Mucosa of stomach (tissue), 1 donor: ENCODE measurements around the gene IGFL1.
"Not testable (repeated sequence)": the region's sequence is repeated elsewhere in the genome, so short reads cannot be mapped to it uniquely, and the experiment has no call there.

Experiments
- H3K27me3 ChIP-seq: one replicate; pipeline ENCODE4 v1.7.0; 2013; ENCODE audit warnings: mild to moderate bottlenecking, low read length; ENCODE audit not compliant: control insufficient read depth, insufficient read depth
- H3K36me3 ChIP-seq: one replicate; pipeline ENCODE4 v1.7.0; 2013; ENCODE audit warnings: low read length; ENCODE audit not compliant: control insufficient read depth, insufficient read depth
- H3K4me1 ChIP-seq: one replicate; pipeline ENCODE4 v1.7.0; 2013; ENCODE audit warnings: mild to moderate bottlenecking, low read length; ENCODE audit not compliant: control insufficient read depth, insufficient read depth
- H3K4me3 ChIP-seq: one replicate; pipeline ENCODE4 v1.7.0; 2013; ENCODE audit warnings: low read length
- H3K9ac ChIP-seq: one replicate; pipeline ENCODE4 v1.7.0; 2013; ENCODE audit warnings: mild to moderate bottlenecking, low read length, moderate library complexity
- H3K9me3 ChIP-seq: one replicate; pipeline ENCODE4 v1.7.0; 2013; ENCODE audit warnings: mild to moderate bottlenecking, low read length, moderate library complexity; ENCODE audit not compliant: control insufficient read depth
- donor health status: Pancreatic carcinoma.

IGFL1 gene

GRCh38 chr19:46217476-46217875 is 12.1 kb upstream of the IGFL1 start:
- peaks cover 4% of the 10 kb centered on the region for H3K4me1 ChIP-seq
- H3K36me3 ChIP-seq: no peaks in the 10 kb centered on the region
- H3K27me3 ChIP-seq: peaks cover 4% of the 10 kb centered on the region

GRCh38 chr19:46218160-46218559 is 11.4 kb upstream of the IGFL1 start:
- Histone ChIP-seq H3K36me3 (no peaks in the 10 kb centered on the region), H3K9ac (no peak overlapping the region), H3K4me1 (peaks cover 4% of the 10 kb centered on the region), H3K27me3 (peaks cover 9% of the 10 kb centered on the region), H3K9me3 (no peaks in the 10 kb centered on the region), H3K4me3 (no peak overlapping the region)

More at GRCh38 chr19:46217476-46217875, 12.1 kb upstream of the IGFL1 start:
- Histone ChIP-seq H3K4me3 (no peak overlapping the region), H3K9ac (no peak overlapping the region), H3K9me3 (no peaks in the 10 kb centered on the region)

- Histone ChIP-seq H3K4me1 (peaks cover 4% of the 10 kb centered on the region), H3K9ac (no peak overlapping the region), H3K4me3 (no peak overlapping the region), H3K9me3 (no peaks in the 10 kb centered on the region), H3K27me3 (peaks cover 9% of the 10 kb centered on the region), H3K36me3 (no peaks in the 10 kb centered on the region)
Observed at GRCh38 chr19:46220038-46220615, 9.4 kb upstream of the IGFL1 start.

GRCh38 chr19:46221152-46221551 is 8.4 kb upstream of the IGFL1 start:
- H3K9me3 ChIP-seq: no peaks in the 10 kb centered on the region
- no peaks in the 10 kb centered on the region for H3K36me3 ChIP-seq
- H3K4me3 ChIP-seq: no peak overlapping the region
- no peak overlapping the region for H3K9ac ChIP-seq
- peaks cover 9% of the 10 kb centered on the region for H3K27me3 ChIP-seq
- H3K4me1 ChIP-seq: peaks cover 4% of the 10 kb centered on the region

GRCh38 chr19:46221981-46222610 is 7.4 kb upstream of the IGFL1 start:
- H3K9me3 ChIP-seq: no peaks in the 10 kb centered on the region
- peaks cover 4% of the 10 kb centered on the region for H3K4me1 ChIP-seq
- H3K36me3 ChIP-seq: no peaks in the 10 kb centered on the region
- H3K4me3 ChIP-seq: no peak overlapping the region
- H3K9ac ChIP-seq: no peak overlapping the region
- H3K27me3 ChIP-seq: peaks cover 13% of the 10 kb centered on the region

GRCh38 chr19:46223787-46224186 is 5.8 kb upstream of the IGFL1 start:
- not testable (repeated sequence) for H3K36me3 ChIP-seq, H3K9ac ChIP-seq, H3K4me3 ChIP-seq, H3K9me3 ChIP-seq, H3K4me1 ChIP-seq
- peaks cover 13% of the 10 kb centered on the region for H3K27me3 ChIP-seq

- Histone ChIP-seq H3K27me3 (peaks cover 21% of the 10 kb centered on the region), H3K4me3 (no peak overlapping the region), H3K4me1 (peaks cover 4% of the 10 kb centered on the region), H3K9ac (no peak overlapping the region), H3K36me3 (no peaks in the 10 kb centered on the region), H3K9me3 (no peaks in the 10 kb centered on the region)
Observed at GRCh38 chr19:46224773-46225172, 4.8 kb upstream of the IGFL1 start.

GRCh38 chr19:46225558-46226004 is 4.0 kb upstream of the IGFL1 start:
- Histone ChIP-seq H3K27me3 (peaks cover 21% of the 10 kb centered on the region), H3K9me3 (no peaks in the 10 kb centered on the region), H3K4me1 (peaks cover 4% of the 10 kb centered on the region), H3K36me3 (no peaks in the 10 kb centered on the region), H3K4me3 (no peak overlapping the region), H3K9ac (no peak overlapping the region)

- Histone ChIP-seq H3K4me1 (peaks cover 4% of the 10 kb centered on the region), H3K36me3 (no peaks in the 10 kb centered on the region), H3K9me3 (no peaks in the 10 kb centered on the region), H3K9ac (no peak overlapping the region), H3K4me3 (no peak overlapping the region), H3K27me3 (peaks cover 19% of the 10 kb centered on the region)
Observed at GRCh38 chr19:46226438-46226973, 3.0 kb upstream of the IGFL1 start.

GRCh38 chr19:46232029-46232428 is 2.5 kb downstream of the IGFL1 start:
- Histone ChIP-seq H3K4me3 (no peak overlapping the region), H3K27me3 (peaks cover 10% of the 10 kb centered on the region), H3K9ac (no peak overlapping the region)

GRCh38 chr19:46232468-46232867 is 2.9 kb downstream of the IGFL1 start:
- no peaks in the 10 kb centered on the region for H3K9me3 ChIP-seq
- H3K9ac ChIP-seq: no peak overlapping the region
- H3K4me3 ChIP-seq: no peak overlapping the region
- H3K4me1 ChIP-seq: peaks cover 10% of the 10 kb centered on the region
- H3K27me3 ChIP-seq: peaks cover 10% of the 10 kb centered on the region
- H3K36me3 ChIP-seq: no peaks in the 10 kb centered on the region

More at GRCh38 chr19:46232029-46232428, 2.5 kb downstream of the IGFL1 start:
- no peaks in the 10 kb centered on the region for H3K36me3 ChIP-seq
- H3K9me3 ChIP-seq: no peaks in the 10 kb centered on the region
- peaks cover 10% of the 10 kb centered on the region for H3K4me1 ChIP-seq

GRCh38 chr19:46232938-46233621 is 3.5 kb downstream of the IGFL1 start:
- no peak overlapping the region for H3K9ac ChIP-seq
- no peaks in the 10 kb centered on the region for H3K36me3 ChIP-seq
- no peaks in the 10 kb centered on the region for H3K9me3 ChIP-seq
- peaks cover 10% of the 10 kb centered on the region for H3K27me3 ChIP-seq
- H3K4me3 ChIP-seq: no peak overlapping the region
- peaks cover 10% of the 10 kb centered on the region for H3K4me1 ChIP-seq
